ENCODE measurements around the gene UGT3A2.

Gene UGT3A2

DNA sequence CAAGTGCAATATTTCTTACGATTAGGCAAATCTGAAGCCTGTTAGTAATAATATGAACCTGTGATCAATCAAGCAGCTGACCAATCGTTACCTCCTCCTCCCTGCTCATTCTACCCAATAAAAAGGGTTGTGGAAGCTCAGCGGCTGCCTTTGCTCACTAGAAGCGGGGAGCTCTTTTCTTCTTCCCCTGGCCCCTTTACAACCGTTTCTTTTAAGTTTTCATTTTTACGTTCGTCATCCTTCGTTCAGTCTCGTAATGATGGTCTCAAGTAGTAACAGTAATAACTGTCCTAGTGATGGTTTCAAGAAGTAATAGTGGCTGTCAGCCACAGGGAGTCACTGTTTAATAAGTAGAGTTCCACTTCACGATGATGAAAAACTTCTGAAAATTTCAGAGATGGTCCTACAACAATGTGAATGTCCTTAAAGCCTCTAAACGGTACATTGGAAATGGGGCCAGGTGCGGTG is 6.2 kb downstream of the UGT3A2 start:
- TF ChIP-seq, protein P1, sequence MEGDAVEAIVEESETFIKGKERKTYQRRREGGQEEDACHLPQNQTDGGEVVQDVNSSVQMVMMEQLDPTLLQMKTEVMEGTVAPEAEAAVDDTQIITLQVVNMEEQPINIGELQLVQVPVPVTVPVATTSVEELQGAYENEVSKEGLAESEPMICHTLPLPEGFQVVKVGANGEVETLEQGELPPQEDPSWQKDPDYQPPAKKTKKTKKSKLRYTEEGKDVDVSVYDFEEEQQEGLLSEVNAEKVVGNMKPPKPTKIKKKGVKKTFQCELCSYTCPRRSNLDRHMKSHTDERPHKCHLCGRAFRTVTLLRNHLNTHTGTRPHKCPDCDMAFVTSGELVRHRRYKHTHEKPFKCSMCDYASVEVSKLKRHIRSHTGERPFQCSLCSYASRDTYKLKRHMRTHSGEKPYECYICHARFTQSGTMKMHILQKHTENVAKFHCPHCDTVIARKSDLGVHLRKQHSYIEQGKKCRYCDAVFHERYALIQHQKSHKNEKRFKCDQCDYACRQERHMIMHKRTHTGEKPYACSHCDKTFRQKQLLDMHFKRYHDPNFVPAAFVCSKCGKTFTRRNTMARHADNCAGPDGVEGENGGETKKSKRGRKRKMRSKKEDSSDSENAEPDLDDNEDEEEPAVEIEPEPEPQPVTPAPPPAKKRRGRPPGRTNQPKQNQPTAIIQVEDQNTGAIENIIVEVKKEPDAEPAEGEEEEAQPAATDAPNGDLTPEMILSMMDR (IDR thresholded peaks at IDR 0.05; ENCODE audit: poor library complexity, severe bottlenecking), result peak; percentile 38

GRCh38 chr5:36059571-36060419 is 6.9 kb downstream of the UGT3A2 start:
- Histone ChIP-seq H3K4me1 (ENCODE audit: insufficient read depth, poor library complexity, severe bottlenecking) (peaks cover 3% of the 10 kb centered on the region), H3K27ac (ENCODE audit: poor library complexity, severe bottlenecking) (peak overlapping the region; percentile 10)
- DNase-seq (ENCODE audit: low spot score), result no peak

More for the DNA sequence above, 6.2 kb downstream of the UGT3A2 start:
- H3K4me1 ChIP-seq (ENCODE audit: insufficient read depth, poor library complexity, severe bottlenecking), result peaks cover 3% of the 10 kb centered on the region
- H3K27ac ChIP-seq (ENCODE audit: poor library complexity, severe bottlenecking), result peak overlapping the region; percentile 10
- H3K4me3 ChIP-seq (ENCODE audit: severe bottlenecking), result no peak overlapping the region
- H3K27me3 ChIP-seq (ENCODE audit: insufficient read depth, poor library complexity, severe bottlenecking), result peaks cover 6% of the 10 kb centered on the region
- ATAC-seq (ENCODE audit: low read depth) (peak; percentile 22; the same call in 1 of the 3 replicates), DNase-seq (ENCODE audit: low spot score) (no peak)
- no peaks in the 10 kb centered on the region for H3K36me3 ChIP-seq (ENCODE audit: low read depth)
- H3K9me3 ChIP-seq (ENCODE audit: severe bottlenecking), result no peaks in the 10 kb centered on the region

GRCh38 chr5:36058776-36059175 is 7.9 kb downstream of the UGT3A2 start:
- Histone ChIP-seq H3K27me3 (ENCODE audit: insufficient read depth, poor library complexity, severe bottlenecking) (no peaks in the 10 kb centered on the region), H3K27ac (ENCODE audit: poor library complexity, severe bottlenecking) (no peak overlapping the region), H3K9me3 (ENCODE audit: severe bottlenecking) (no peaks in the 10 kb centered on the region), H3K4me1 (ENCODE audit: insufficient read depth, poor library complexity, severe bottlenecking) (peaks cover 3% of the 10 kb centered on the region), H3K4me3 (ENCODE audit: severe bottlenecking) (no peak overlapping the region), H3K36me3 (ENCODE audit: low read depth) (no peaks in the 10 kb centered on the region)
- TF ChIP-seq, protein P1 (IDR thresholded peaks at IDR 0.05; ENCODE audit: poor library complexity, severe bottlenecking), result no peak
- DNase-seq (ENCODE audit: low spot score) (no peak), ATAC-seq (ENCODE audit: low read depth) (no peak)

More at GRCh38 chr5:36059571-36060419, 6.9 kb downstream of the UGT3A2 start:
- ATAC-seq (ENCODE audit: low read depth), result peak; percentile 59
- Histone ChIP-seq H3K27me3 (ENCODE audit: insufficient read depth, poor library complexity, severe bottlenecking) (no peaks in the 10 kb centered on the region), H3K36me3 (ENCODE audit: low read depth) (no peaks in the 10 kb centered on the region), H3K4me3 (ENCODE audit: severe bottlenecking) (no peak overlapping the region), H3K9me3 (ENCODE audit: severe bottlenecking) (no peaks in the 10 kb centered on the region)
- TF ChIP-seq, protein P1 (IDR thresholded peaks at IDR 0.05; ENCODE audit: poor library complexity, severe bottlenecking), result no peak

DNA sequence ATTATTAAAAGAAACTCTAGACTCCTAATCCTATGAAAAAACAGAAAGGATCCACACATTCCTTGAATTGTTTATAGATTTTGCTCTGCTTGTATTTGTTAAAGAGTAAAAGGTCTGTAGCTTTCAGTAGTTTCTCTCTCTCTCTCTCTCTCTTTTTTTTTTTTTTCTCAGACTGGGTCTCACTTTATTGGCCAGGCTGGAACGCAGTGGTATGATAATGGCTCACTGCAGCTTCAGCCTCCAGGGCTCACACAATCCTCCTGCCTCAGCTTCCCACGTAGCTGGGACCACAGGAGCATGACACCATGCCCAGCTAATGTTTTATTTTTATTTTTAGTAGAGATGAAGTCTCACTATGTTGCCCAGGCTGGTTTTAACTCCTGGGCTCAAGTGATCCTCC is 9.3 kb downstream of the UGT3A2 start:
- TF ChIP-seq, protein P1 (IDR thresholded peaks at IDR 0.05; ENCODE audit: poor library complexity, severe bottlenecking), result no peak
- no peaks in the 10 kb centered on the region for H3K9me3 ChIP-seq (ENCODE audit: severe bottlenecking)
- H3K36me3 ChIP-seq (ENCODE audit: low read depth), result no peaks in the 10 kb centered on the region
- no peak overlapping the region for H3K4me3 ChIP-seq (ENCODE audit: severe bottlenecking)
- ATAC-seq (ENCODE audit: low read depth) (no peak), DNase-seq (ENCODE audit: low spot score) (no peak)
- H3K4me1 ChIP-seq (ENCODE audit: insufficient read depth, poor library complexity, severe bottlenecking), result peaks cover 3% of the 10 kb centered on the region
- H3K27me3 ChIP-seq (ENCODE audit: insufficient read depth, poor library complexity, severe bottlenecking), result no peaks in the 10 kb centered on the region
- H3K27ac ChIP-seq (ENCODE audit: poor library complexity, severe bottlenecking), result no peak overlapping the region

- Histone ChIP-seq H3K9me3 (ENCODE audit: severe bottlenecking) (no peaks in the 10 kb centered on the region), H3K27me3 (ENCODE audit: insufficient read depth, poor library complexity, severe bottlenecking) (no peaks in the 10 kb centered on the region), H3K27ac (ENCODE audit: poor library complexity, severe bottlenecking) (no peak overlapping the region), H3K36me3 (ENCODE audit: low read depth) (no peaks in the 10 kb centered on the region), H3K4me3 (ENCODE audit: severe bottlenecking) (no peak overlapping the region), H3K4me1 (ENCODE audit: insufficient read depth, poor library complexity, severe bottlenecking) (peaks cover 3% of the 10 kb centered on the region)
- ATAC-seq (ENCODE audit: low read depth) (no peak), DNase-seq (ENCODE audit: low spot score) (no peak)
- TF ChIP-seq, protein P1 (IDR thresholded peaks at IDR 0.05; ENCODE audit: poor library complexity, severe bottlenecking), result no peak
Observed at GRCh38 chr5:36056422-36056821, 10.3 kb downstream of the UGT3A2 start.
